Hippocampal formation (tissue), 2 donors: Measurements from ENCODE around the gene HLA-DOB.

ENCODE experiments used
- DNase-seq, 2 donors: peaks; one replicate each; lab custom pipeline; 2025; lab: John Stamatoyannopoulos, UW

HLA-DOB gene

GRCh38 chr6:32843331-32843978 is 26.7 kb upstream of the HLA-DOB start:
- DNase-seq: no peak

GRCh38 chr6:32842690-32843089 is 25.9 kb upstream of the HLA-DOB start:
- no peak for DNase-seq

- DNase-seq: no peak
These were observed 25.3 kb upstream of the HLA-DOB start for GRCh38 chr6:32842021-32842650.

- DNase-seq: no peak
These were observed 23.9 kb upstream of the HLA-DOB start for GRCh38 chr6:32840604-32841246.

GRCh38 chr6:32839356-32839755 is 22.6 kb upstream of the HLA-DOB start:
- DNase-seq: no peak

GRCh38 chr6:32838114-32838958 is 21.5 kb upstream of the HLA-DOB start, which contains the start of gene TAP2:
Gene TAP2 (minus strand): TSS chr6:32838739. CDS start chr6:32838233, 506 bp downstream.
- peak; percentile 96 for DNase-seq

- no peak for DNase-seq
These were observed 20.9 kb upstream of the HLA-DOB start for GRCh38 chr6:32837651-32838113.

- DNase-seq: no peak
These were observed 20.1 kb upstream of the HLA-DOB start for GRCh38 chr6:32836873-32837272.

GRCh38 chr6:32835167-32835893 is 18.5 kb upstream of the HLA-DOB start:
- no peak for DNase-seq

- no peak for DNase-seq
These were observed 16.9 kb upstream of the HLA-DOB start for GRCh38 chr6:32833664-32834063.

GRCh38 chr6:32832535-32832934 is 15.7 kb upstream of the HLA-DOB start:
- DNase-seq: no peak

GRCh38 chr6:32830936-32831335 is 14.1 kb upstream of the HLA-DOB start:
- DNase-seq: no peak

GRCh38 chr6:32830017-32830416 is 13.2 kb upstream of the HLA-DOB start:
- no peak for DNase-seq

GRCh38 chr6:32829495-32829894 is 12.7 kb upstream of the HLA-DOB start:
- DNase-seq: no peak

GRCh38 chr6:32827025-32827424 is 10.2 kb upstream of the HLA-DOB start:
- DNase-seq: no peak

- peak in 1 of 2 donors; percentile 11 for DNase-seq
These were observed 9.2 kb upstream of the HLA-DOB start for GRCh38 chr6:32825966-32826365.

- no peak for DNase-seq
These were observed 2.9 kb upstream of the HLA-DOB start for GRCh38 chr6:32819729-32820128.

GRCh38 chr6:32818867-32819266 is 2.1 kb upstream of the HLA-DOB start:
- DNase-seq: no peak

- DNase-seq: no peak
These were observed 806 bp downstream of the HLA-DOB start for GRCh38 chr6:32815996-32816395.

GRCh38 chr6:32815115-32815514 is 1.7 kb downstream of the HLA-DOB start:
- no peak for DNase-seq

- DNase-seq: no peak
These were observed 2.7 kb downstream of the HLA-DOB start for GRCh38 chr6:32814145-32814544.
